Gastroesophageal sphincter (tissue), 4 donors: ENCODE measurements around the gene FAM83C. TPM values are rescaled to one million over a fixed set of nuclear protein-coding genes. Genes with fewer than 3 reads are reported as not detected.
A peak's percentile ranks its signal among the peaks of the same experiment; 100 is the strongest.

Experiments
- ATAC-seq: fragments of 150-250 bp; one replicate; pipeline ENCODE4 v1.9.1; 2016; ENCODE audit warnings: mild to moderate bottlenecking, moderate library complexity
- H3K27ac ChIP-seq, 4 donors: fragments of 200-600 bp; sonication (generic) in 3 of 4; 1 replicate in 3 of 4; 2 replicates in 1 of 4; pipeline ENCODE4 v1.5.1; 2016 to 2019
- H3K27me3 ChIP-seq: fragments of 200-600 bp; sonication (generic); one replicate; pipeline ENCODE4 v1.5.1; 2019
- H3K36me3 ChIP-seq, 2 donors: fragments of 200-600 bp; sonication (generic); one replicate each; pipeline ENCODE4 v1.5.1; 2019; ENCODE audit warnings: control low read depth in 1 of 2
- H3K4me1 ChIP-seq, 3 donors: fragments of 200-600 bp; sonication (generic); 1 replicate in 2 of 3; 2 replicates in 1 of 3; pipeline ENCODE4 v1.5.1; 2016 to 2019; ENCODE audit warnings: control low read depth in 2 of 3
- H3K4me3 ChIP-seq, 2 donors: fragments of 200-600 bp; sonication (generic); one replicate each; pipeline ENCODE4 v1.5.1; 2019; ENCODE audit warnings: mild to moderate bottlenecking in 1 of 2, moderate library complexity in 1 of 2
- H3K9me3 ChIP-seq, 3 donors: fragments of 200-600 bp; sonication (generic); one replicate each; pipeline ENCODE4 v1.5.1; 2017 to 2019; ENCODE audit warnings: control low read depth in 2 of 3
- EP300 ChIP-seq: sonication (generic); formaldehyde crosslinking; IDR thresholded peaks from one replicate; pipeline ENCODE4 v1.6.1; 2017; ENCODE audit warnings: antibody characterized with exemption, mild to moderate bottlenecking
- POLR2A ChIP-seq, 2 donors: fragments of 450-650 bp; IDR thresholded peaks; one replicate each; pipeline ENCODE4 v1.6.1; 2017; ENCODE audit warnings: antibody characterized with exemption in 2 of 2, mild to moderate bottlenecking in 2 of 2, moderate library complexity in 1 of 2
- POLR2AphosphoS5 ChIP-seq: sonication (generic); formaldehyde crosslinking; IDR thresholded peaks from one replicate; pipeline ENCODE4 v1.6.1; 2017; ENCODE audit warnings: antibody characterized with exemption
- WGBS, 2 donors: methylation state at CpG; one replicate each; pipeline ENCODE4 v1.1.5; 2018; ENCODE audit warnings: low coverage in 1 of 2; 5-methylcytosine and 5-hydroxymethylcytosine counted together
- total RNA-seq, 4 donors: library from RNA; depleted of rRNA; stranded (reverse); fragments of >200 nt; gene quantifications; one replicate each; pipeline ENCODE4 v1.1.0, GENCODE V29; 2016
- TF ChIP-seq, protein P1 (sequence below), 4 experiments: fragments of 200-600 bp in 2 of 4; fragments of 450-650 bp in 2 of 4; sonication (generic) in 1 of 4; IDR thresholded peaks; one replicate each; pipeline ENCODE4 v1.5.1; 2017 to 2019; ENCODE audit warnings: antibody characterized with exemption in 4 of 4, mild to moderate bottlenecking in 2 of 4, moderate library complexity in 2 of 4

The FAM83C gene
- 1 to 10 TPM in 1 of 4 donors, not detected in 3; 1.4 TPM for total RNA-seq

- Histone ChIP-seq H3K36me3 (no peaks in the 10 kb centered on the region), H3K27me3 (peaks cover 16% of the 10 kb centered on the region), H3K9me3 (no peaks in the 10 kb centered on the region), H3K4me1 (no peaks in the 10 kb centered on the region), H3K27ac (no peak within 1 kb of the TSS), H3K4me3 (no peak within 1 kb of the TSS)
- WGBS, 2 donors = no CpG with 5 or more reads among the region's 40 CpGs
- TF ChIP-seq POLR2A (IDR thresholded peaks at IDR 0.05) = no peak
- TF ChIP-seq POLR2AphosphoS5 = no peak
- ATAC-seq = no peak
These were observed at the start of gene FAM83C for GRCh38 chr20:35291654-35292503. FAM83C (minus strand) TSS chr20:35292425; CDS start chr20:35292304, 121 bp downstream.

GRCh38 chr20:35341366-35342028 is 49.3 kb upstream of the FAM83C start:
- Histone ChIP-seq H3K27ac (peak overlapping the region in 3 of 4 donors; percentile 48 to 69 (median 52)), H3K27me3 (no peaks in the 10 kb centered on the region), H3K9me3 (no peaks in the 10 kb centered on the region), H3K4me1 (peaks cover 6 to 44% (median 14%) of the 10 kb centered on the region in 3 donors), H3K4me3 (no peak overlapping the region), H3K36me3 (peaks cover 0 to 32% of the 10 kb centered on the region in 2 donors)
- no peak for ATAC-seq
- 60 to 65% methylated on average over 4 of the region's 4 CpGs for WGBS, 2 donors
- no peak for TF ChIP-seq EP300
- no peak for TF ChIP-seq POLR2A (IDR thresholded peaks at IDR 0.05)
- TF ChIP-seq, protein P1, sequence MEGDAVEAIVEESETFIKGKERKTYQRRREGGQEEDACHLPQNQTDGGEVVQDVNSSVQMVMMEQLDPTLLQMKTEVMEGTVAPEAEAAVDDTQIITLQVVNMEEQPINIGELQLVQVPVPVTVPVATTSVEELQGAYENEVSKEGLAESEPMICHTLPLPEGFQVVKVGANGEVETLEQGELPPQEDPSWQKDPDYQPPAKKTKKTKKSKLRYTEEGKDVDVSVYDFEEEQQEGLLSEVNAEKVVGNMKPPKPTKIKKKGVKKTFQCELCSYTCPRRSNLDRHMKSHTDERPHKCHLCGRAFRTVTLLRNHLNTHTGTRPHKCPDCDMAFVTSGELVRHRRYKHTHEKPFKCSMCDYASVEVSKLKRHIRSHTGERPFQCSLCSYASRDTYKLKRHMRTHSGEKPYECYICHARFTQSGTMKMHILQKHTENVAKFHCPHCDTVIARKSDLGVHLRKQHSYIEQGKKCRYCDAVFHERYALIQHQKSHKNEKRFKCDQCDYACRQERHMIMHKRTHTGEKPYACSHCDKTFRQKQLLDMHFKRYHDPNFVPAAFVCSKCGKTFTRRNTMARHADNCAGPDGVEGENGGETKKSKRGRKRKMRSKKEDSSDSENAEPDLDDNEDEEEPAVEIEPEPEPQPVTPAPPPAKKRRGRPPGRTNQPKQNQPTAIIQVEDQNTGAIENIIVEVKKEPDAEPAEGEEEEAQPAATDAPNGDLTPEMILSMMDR (IDR thresholded peaks at IDR 0.05) = no peak

DNA sequence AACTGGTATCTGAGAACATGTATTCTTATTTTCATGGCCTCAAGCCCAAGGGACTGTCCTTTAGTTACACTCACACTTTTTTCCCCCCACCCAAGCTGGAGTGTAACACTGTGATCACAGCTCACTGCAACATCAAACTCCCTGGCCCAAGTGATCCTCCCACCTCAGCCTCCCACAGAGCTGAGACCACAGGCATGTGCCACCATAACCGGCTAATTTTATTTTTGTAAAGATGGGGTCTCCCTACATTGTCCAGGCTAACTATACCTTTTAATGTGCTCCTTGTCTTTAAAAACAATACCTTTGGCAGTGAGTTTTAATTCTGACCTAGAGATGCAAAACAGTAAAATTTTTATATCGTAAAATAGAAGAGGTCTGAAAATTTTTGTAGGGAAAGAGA is 48.2 kb upstream of the FAM83C start:
- H3K27me3 ChIP-seq = no peaks in the 10 kb centered on the region
- peaks cover 0 to 22% of the 10 kb centered on the region in 2 donors for H3K36me3 ChIP-seq
- H3K9me3 ChIP-seq = no peaks in the 10 kb centered on the region
- ATAC-seq = no peak
- 83 to 100% methylated on average over 1 of the region's 2 CpGs for WGBS, 2 donors
- H3K4me3 ChIP-seq = no peak overlapping the region
- peak overlapping the region in 3 of 4 donors; percentile 48 to 52 (median 49) for H3K27ac ChIP-seq
- H3K4me1 ChIP-seq = peaks cover 6 to 52% (median 14%) of the 10 kb centered on the region in 3 donors
- TF ChIP-seq EP300 = no peak
- TF ChIP-seq, protein P1 (IDR thresholded peaks at IDR 0.05) = no peak
- TF ChIP-seq POLR2A (IDR thresholded peaks at IDR 0.05) = no peak
- no peak for TF ChIP-seq POLR2AphosphoS5

- no peaks in the 10 kb centered on the region for H3K27me3 ChIP-seq
- H3K36me3 ChIP-seq = peaks cover 0 to 14% of the 10 kb centered on the region in 2 donors
- no peak overlapping the region for H3K4me3 ChIP-seq
- peaks cover 8 to 60% (median 14%) of the 10 kb centered on the region in 3 donors for H3K4me1 ChIP-seq
- 96 to 100% methylated on average over 1 of the region's 1 CpG for WGBS, 2 donors
- no peak for TF ChIP-seq POLR2A (IDR thresholded peaks at IDR 0.05)
- no peak for TF ChIP-seq POLR2AphosphoS5
- TF ChIP-seq, protein P1 (IDR thresholded peaks at IDR 0.05) = no peak
- no peak for TF ChIP-seq EP300
- no peaks in the 10 kb centered on the region for H3K9me3 ChIP-seq
- peak overlapping the region in 3 of 4 donors; percentile 42 to 64 (median 64) for H3K27ac ChIP-seq
- ATAC-seq = no peak
These were observed 47.4 kb upstream of the FAM83C start for GRCh38 chr20:35339636-35340035.

GRCh38 chr20:35339007-35339406 is 46.8 kb upstream of the FAM83C start:
- ATAC-seq = peak; percentile 34
- H3K36me3 ChIP-seq = peaks cover 0 to 8% of the 10 kb centered on the region in 2 donors
- peak overlapping the region in 3 of 4 donors; percentile 42 to 64 (median 64) for H3K27ac ChIP-seq
- 25 to 45% methylated on average over 2 of the region's 2 CpGs for WGBS, 2 donors
- TF ChIP-seq, protein P1 (IDR thresholded peaks at IDR 0.05) = no peak
- TF ChIP-seq POLR2AphosphoS5 = peak; percentile 45
- no peak for TF ChIP-seq POLR2A (IDR thresholded peaks at IDR 0.05)
- no peak overlapping the region for H3K4me3 ChIP-seq
- no peaks in the 10 kb centered on the region for H3K27me3 ChIP-seq
- no peaks in the 10 kb centered on the region for H3K9me3 ChIP-seq
- H3K4me1 ChIP-seq = peaks cover 14 to 66% (median 14%) of the 10 kb centered on the region in 3 donors
